GM18526 (cell line): ENCODE measurements around the gene TMEM150C.

Experiments
- POLR2A ChIP-seq: IDR thresholded peaks from 3 replicates; pipeline ENCODE4 v1.6.1; 2011; ENCODE audit not compliant: insufficient read length; ENCODE audit errors: extremely low read depth

The TMEM150C gene

GRCh38 chr4:82499738-82500434 lies 61.9 kb downstream of the TMEM150C start:
- TF ChIP-seq POLR2A = no peak

DNA sequence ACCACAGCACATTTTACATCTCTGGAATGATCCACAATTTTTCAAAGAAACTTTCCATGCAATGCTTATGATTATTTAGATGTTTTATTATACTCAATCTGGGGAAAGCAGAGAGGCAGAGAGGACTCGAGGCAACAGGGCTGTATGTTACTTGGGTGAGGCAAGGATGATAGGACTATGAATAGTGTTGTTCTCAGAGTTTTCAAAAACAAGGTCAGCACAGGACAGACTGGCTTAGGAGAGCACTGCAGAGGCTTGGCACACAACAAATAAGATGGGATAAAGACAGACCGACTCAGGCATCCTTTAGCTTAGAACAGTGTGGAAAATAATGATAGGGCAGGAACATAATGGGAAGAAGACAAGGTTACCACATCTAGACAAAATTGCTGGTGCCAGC lies 65.4 kb downstream of the TMEM150C start:
- no peak for TF ChIP-seq POLR2A

DNA sequence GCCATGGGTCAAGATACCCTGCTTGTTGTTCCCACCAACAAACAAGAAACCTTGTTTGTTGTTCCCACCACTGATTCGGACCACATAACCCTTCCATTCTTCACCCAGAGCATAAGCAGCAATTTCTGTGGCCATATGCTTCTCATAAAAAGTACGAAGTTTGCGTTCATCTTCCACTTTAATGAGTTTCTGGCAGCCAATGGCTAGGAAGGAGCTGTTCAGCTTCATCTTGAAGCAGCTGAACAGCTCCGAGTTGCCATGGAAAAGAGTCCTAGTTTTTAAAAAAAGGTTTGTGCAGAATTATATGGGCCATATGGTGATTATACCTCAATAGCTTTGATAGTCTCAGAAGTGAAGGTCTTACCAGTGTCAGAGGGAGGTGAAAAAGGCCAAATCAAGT lies 66.1 kb downstream of the TMEM150C start:
- no peak for TF ChIP-seq POLR2A

DNA sequence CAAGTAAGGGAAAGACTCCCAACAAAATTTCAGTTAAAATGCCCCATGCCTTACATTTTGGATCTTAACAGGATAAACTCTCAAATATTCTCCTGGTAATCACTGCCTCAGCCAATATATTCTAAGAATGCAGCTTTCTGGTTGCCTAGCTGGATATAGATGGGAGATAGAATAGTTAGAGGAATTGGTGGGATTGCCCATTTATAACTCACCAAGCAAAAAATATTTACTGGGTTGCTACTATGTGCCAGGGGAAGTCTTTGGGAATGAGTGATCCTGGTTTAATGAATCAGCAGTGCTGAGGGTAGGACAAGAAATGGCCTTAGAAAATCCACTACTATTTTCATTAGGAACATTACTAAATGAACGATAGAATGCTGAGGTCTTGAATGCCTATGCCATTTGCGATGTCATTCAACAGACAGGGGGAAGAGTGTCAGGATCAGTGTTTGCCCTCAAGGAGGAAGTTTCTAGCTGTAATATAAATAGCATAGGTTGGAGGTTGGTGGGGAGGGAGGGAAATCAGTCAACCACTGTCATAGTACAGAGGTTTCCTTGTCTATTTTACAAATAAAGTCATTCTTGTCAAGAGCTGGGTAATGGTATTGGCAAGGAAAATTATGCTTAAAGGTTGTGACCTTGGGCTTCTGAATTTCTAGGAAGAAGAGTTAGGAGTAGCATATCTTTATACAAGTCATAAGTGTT lies 67.9 kb downstream of the TMEM150C start:
- TF ChIP-seq POLR2A = no peak

- no peak for TF ChIP-seq POLR2A
Observed at GRCh38 chr4:82491251-82491960, 70.4 kb downstream of the TMEM150C start.

GRCh38 chr4:82489987-82490386 lies 71.8 kb downstream of the TMEM150C start:
- TF ChIP-seq POLR2A = no peak

DNA sequence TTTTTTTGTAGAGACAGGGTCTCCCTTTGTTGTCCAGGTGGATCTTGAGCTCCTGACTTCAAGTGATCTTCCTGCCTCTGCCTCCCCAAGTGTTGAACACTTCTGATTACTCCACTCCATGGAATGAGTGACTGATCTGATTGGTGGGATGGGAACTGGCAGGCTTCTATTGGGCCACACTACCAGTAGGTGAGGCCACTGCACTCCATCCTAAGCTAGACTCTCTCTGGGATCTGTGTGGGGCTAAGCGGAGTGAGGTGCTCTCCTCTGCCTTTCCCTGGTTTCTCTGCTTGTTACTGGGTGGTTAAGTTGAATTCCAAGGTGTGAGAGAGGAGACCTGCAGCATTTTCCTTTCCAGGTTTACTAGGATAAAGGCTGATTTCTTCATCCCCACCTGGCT lies 72.7 kb downstream of the TMEM150C start:
- TF ChIP-seq POLR2A = no peak

DNA sequence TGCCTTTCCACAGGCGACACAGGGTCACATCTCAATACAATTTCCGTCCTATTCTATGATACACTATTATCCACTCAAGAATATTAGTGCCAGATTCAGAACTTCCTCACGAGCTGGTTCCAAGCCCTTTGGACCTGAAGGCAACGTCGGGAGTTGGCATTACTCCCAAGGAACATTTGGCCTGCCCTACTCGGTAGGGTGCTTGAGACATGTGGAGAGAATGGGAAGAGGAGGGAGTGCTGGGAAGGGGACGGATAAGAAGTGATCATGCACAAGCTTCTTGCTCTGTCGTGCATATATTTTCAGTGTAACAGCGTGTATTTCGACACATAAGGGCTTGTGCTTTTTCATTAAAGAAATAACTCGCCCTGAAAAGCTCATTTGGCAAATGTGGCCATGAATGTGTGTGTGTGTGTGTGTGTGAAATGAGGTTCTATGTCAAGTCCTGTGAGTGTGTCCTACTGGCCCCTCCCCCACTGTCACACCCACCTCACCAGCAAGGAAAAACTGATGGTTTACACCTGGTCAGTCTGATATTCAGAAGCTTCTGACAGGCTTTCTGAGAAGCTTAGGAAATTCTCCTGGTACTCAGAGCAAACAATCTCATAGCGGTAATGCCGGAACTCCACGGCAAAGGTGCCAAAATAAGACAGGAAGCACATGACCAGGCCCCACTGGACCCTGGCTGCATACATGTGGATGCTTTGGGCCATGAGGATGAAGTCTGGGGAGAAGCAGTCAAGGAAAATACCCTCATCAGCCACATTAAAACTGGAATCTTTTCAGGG lies 76.6 kb downstream of the TMEM150C start:
- TF ChIP-seq POLR2A = no peak

DNA sequence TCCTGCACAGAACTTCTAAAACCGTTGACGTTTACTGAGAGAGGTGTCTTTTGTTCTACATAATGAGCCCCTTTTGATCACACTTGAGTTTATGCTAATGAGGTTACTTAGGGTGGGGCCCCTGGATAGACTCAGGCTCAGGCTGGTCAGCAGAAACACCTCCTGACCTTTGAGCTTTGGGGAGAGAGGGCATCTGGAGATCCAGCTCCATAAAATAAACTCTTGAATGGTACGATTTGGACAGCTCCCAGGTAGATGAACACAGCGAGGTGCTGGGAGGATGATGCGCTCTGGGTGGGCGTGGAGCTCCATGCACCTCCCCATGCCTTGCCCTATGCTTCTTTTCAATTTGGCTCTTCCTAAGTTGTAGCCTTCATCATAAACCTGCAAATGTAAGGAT lies 79.4 kb downstream of the TMEM150C start:
- TF ChIP-seq POLR2A = no peak

- TF ChIP-seq POLR2A = no peak
Observed at GRCh38 chr4:82481506-82481840, 80.3 kb downstream of the TMEM150C start.

DNA sequence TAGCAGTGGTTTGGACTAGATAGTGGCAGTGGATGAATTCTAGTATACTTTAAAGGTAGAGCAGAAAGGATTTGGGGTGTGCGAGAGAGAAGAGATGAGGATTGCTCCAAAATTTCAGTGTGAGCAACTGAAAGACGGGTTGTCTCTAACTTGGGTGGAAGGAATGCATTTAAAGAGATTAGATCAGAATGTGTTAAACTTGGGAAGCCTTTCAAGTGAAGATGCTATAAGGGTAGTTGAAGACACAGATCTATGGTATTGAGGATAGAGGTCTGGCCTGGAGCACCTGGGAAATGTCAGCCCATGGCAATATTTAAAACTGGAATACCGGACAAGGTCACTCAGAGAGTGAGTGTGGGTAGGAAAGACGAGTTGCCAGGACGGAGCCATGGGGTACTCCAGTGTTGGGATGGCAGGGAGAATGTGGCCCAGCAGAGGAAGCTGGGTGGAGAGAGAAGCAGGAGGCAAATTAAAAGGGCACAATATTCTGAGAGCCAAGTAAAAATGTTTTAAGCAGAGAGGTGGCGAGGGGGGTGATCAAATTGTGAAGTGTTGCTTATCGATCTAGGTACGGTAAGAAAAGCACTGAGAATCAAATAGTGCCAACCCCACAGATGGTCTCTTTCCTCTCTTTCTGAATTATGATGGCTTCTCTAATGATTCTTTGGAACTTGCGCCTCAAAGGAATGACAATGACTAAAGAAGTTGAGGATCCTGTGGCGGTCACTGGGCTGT lies 80.8 kb downstream of the TMEM150C start:
- no peak for TF ChIP-seq POLR2A

- no peak for TF ChIP-seq POLR2A
Observed at GRCh38 chr4:82479562-82479961, 82.2 kb downstream of the TMEM150C start.

GRCh38 chr4:82473621-82474164 lies 88.1 kb downstream of the TMEM150C start:
- no peak for TF ChIP-seq POLR2A

- no peak for TF ChIP-seq POLR2A
Observed at GRCh38 chr4:82469791-82470345, 91.9 kb downstream of the TMEM150C start.
